Stimulated activated naive CD8-positive, alpha-beta T cell treated with anti-CD3 and anti-CD28 coated beads, Interleukin-15, Interleukin-2, amounts not matched to agents 100 U/mL and 50 U/mL, for 24 hours (primary cell): ENCODE results near the gene PSPN.
A peak's percentile ranks its signal among the peaks of the same experiment; 100 is the strongest.
"Not testable (repeated sequence)": the region's sequence is repeated elsewhere in the genome, so short reads cannot be mapped to it uniquely, and the experiment has no call there.

Source experiments
- ATAC-seq: fragments of 150-1000 bp; cut with Tn5 transposase; one replicate; pipeline ENCODE4 v1.10.0; 2021
- DNase-seq: peaks from one replicate; pipeline ENCODE4 v3.0.0; 2021

The PSPN gene

GRCh38 chr19:6402837-6403608, 27.3 kb upstream of the PSPN start:
- ATAC-seq, result no peak
- DNase-seq, result no peak

GRCh38 chr19:6402058-6402457, 26.3 kb upstream of the PSPN start:
- DNase-seq (no peak), ATAC-seq (no peak)

- DNase-seq, ATAC-seq: not testable (repeated sequence)
Observed at GRCh38 chr19:6400062-6400944, 24.6 kb upstream of the PSPN start.

GRCh38 chr19:6396305-6396704, 20.6 kb upstream of the PSPN start:
- DNase-seq (no peak), ATAC-seq (no peak)

GRCh38 chr19:6394831-6395230, 19.1 kb upstream of the PSPN start:
- ATAC-seq, result no peak

GRCh38 chr19:6393983-6394412, 18.3 kb upstream of the PSPN start:
- ATAC-seq, result no peak
- DNase-seq, result no peak

More at GRCh38 chr19:6394831-6395230, 19.1 kb upstream of the PSPN start:
- DNase-seq, result no peak

GRCh38 chr19:6393074-6393982, 17.6 kb upstream of the PSPN start, which contains the start of gene GTF2F1:
GTF2F1 (minus strand) TSS chr19:6393164; CDS start chr19:6392995, 169 bp downstream.
- peak; percentile 97 for DNase-seq
- peak; percentile 87 for ATAC-seq

GRCh38 chr19:6392221-6393073, 16.7 kb upstream of the PSPN start:
- ATAC-seq, result no peak
- no peak for DNase-seq

- DNase-seq (no peak), ATAC-seq (no peak)
Observed at GRCh38 chr19:6387372-6387771, 11.6 kb upstream of the PSPN start.

- ATAC-seq, result no peak
- DNase-seq, result no peak
Observed at GRCh38 chr19:6384381-6384780, 8.6 kb upstream of the PSPN start.

- DNase-seq (no peak), ATAC-seq (no peak)
Observed at GRCh38 chr19:6383188-6383587, 7.5 kb upstream of the PSPN start.

- ATAC-seq, result no peak
Observed at GRCh38 chr19:6381030-6381750, 5.5 kb upstream of the PSPN start.

GRCh38 chr19:6379744-6380143, 4.0 kb upstream of the PSPN start:
- ATAC-seq (no peak), DNase-seq (no peak)

More at GRCh38 chr19:6381030-6381750, 5.5 kb upstream of the PSPN start:
- no peak for DNase-seq

- DNase-seq (no peak), ATAC-seq (no peak)
Observed at GRCh38 chr19:6378486-6378885, 2.8 kb upstream of the PSPN start.

- ATAC-seq (no peak), DNase-seq (no peak)
Observed at GRCh38 chr19:6378041-6378440, 2.3 kb upstream of the PSPN start.

- DNase-seq (no peak), ATAC-seq (no peak)
Observed at GRCh38 chr19:6376512-6377190, 918 bp upstream of the PSPN start.

GRCh38 chr19:6374711-6375410, 872 bp downstream of the PSPN start:
- ATAC-seq (no peak), DNase-seq (no peak)

GRCh38 chr19:6374161-6374709, 1.5 kb downstream of the PSPN start:
- ATAC-seq (no peak), DNase-seq (no peak)

- DNase-seq, result no peak
- no peak for ATAC-seq
Observed at GRCh38 chr19:6373813-6374108, 2.0 kb downstream of the PSPN start.
